Heart left ventricle (tissue), 16 donors: ENCODE measurements around the gene PRSS16. TPM values are rescaled to one million over a fixed set of nuclear protein-coding genes. Genes with fewer than 3 reads are reported as not detected.

Source experiments
- ATAC-seq, 4 donors: fragments of 200-7000 bp; cut with Tn5 transposase; one replicate each; pipeline ENCODE4 v1.9.1; 2020 to 2022; ENCODE audit warnings: moderate library complexity in 4 of 4, mild to moderate bottlenecking in 3 of 4, moderate number of reproducible peaks in 1 of 4
- DNase-seq, 5 donors: peaks; one replicate each; pipeline ENCODE4 v3.0.0-alpha.2; 2020
- H3K27ac ChIP-seq, 12 donors: fragments of 200-600 bp; sonication (generic) in 4 of 12; one replicate each; pipeline versions ENCODE4 v1.5.0 to v1.8.0; 2016 to 2022; ENCODE audit warnings: mild to moderate bottlenecking in 2 of 12
- H3K27me3 ChIP-seq, 9 donors: fragments of 200-600 bp; sonication (generic) in 2 of 9; one replicate each; pipeline versions ENCODE4 v1.5.1 to v1.8.0; 2016 to 2022; ENCODE audit warnings: mild to moderate bottlenecking in 3 of 9
- H3K36me3 ChIP-seq, 9 donors: fragments of 200-600 bp; sonication (generic) in 2 of 9; one replicate each; pipeline versions ENCODE4 v1.5.0 to v1.8.0; 2018 to 2022; ENCODE audit warnings: mild to moderate bottlenecking in 2 of 9
- H3K4me1 ChIP-seq, 12 donors: fragments of 200-600 bp; sonication (generic) in 4 of 12; one replicate each; pipeline versions ENCODE4 v1.5.0 to v1.8.0; 2016 to 2022; ENCODE audit warnings: mild to moderate bottlenecking in 3 of 12
- H3K4me3 ChIP-seq, 12 donors: fragments of 200-600 bp; sonication (generic) in 4 of 12; one replicate each; pipeline versions ENCODE4 v1.5.0 to v1.8.0; 2017 to 2022; ENCODE audit warnings: mild to moderate bottlenecking in 9 of 12, moderate library complexity in 4 of 12
- H3K9me3 ChIP-seq, 12 donors: fragments of 200-600 bp; sonication (generic) in 4 of 12; one replicate each; pipeline versions ENCODE4 v1.5.0 to v1.8.0; 2016 to 2022; ENCODE audit warnings: mild to moderate bottlenecking in 1 of 12
- CTCF ChIP-seq, 12 donors: fragments of 200-600 bp; sonication (generic) in 4 of 12; IDR thresholded peaks; one replicate each; pipeline versions ENCODE4 v1.5.0 to v1.8.0; 2018 to 2022; ENCODE audit warnings: antibody characterized with exemption in 12 of 12, mild to moderate bottlenecking in 5 of 12
- POLR2A ChIP-seq, 2 donors: fragments of 450-650 bp; IDR thresholded peaks; one replicate each; pipeline ENCODE4 v1.6.1; 2017; ENCODE audit warnings: antibody characterized with exemption in 2 of 2, mild to moderate bottlenecking in 2 of 2, moderate library complexity in 2 of 2
- whole genome bisulfite sequencing, 4 donors: extraction: QIAGEN DNeasy Blood & Tissue Kit in 2 of 4; methylation state at CpG; one replicate each; pipeline versions ENCODE4 v1.1.5 to v1.1.7; 2013 to 2018; 5-methylcytosine and 5-hydroxymethylcytosine counted together
- intact Hi-C, 10 donors: fragments of 100-400 bp; cut with DNase I; formaldehyde crosslinking; loops; one replicate each; pipeline versions ENCODE4 v1.11.1 to v1.14.2; 2022
- polyA plus RNA-seq, 2 donors: library from polyadenylated mRNA; stranded (reverse); fragments of 200-250 nt; gene quantifications; one replicate each; pipeline ENCODE4 v1.2.3, GENCODE V29; 2013
- total RNA-seq, 9 donors: library from RNA; depleted of rRNA in 2 of 9; stranded (reverse); fragments of >200 nt in 2 of 9; fragmentation: NEBNext Ultra II Directional in 3 of 9; extraction: Animal tissue kit (Norgen Biotek cat#: 25700) in 3 of 9; gene quantifications; one replicate each; pipeline versions ENCODE4 v1.1.0 to v1.2.4, GENCODE V29; 2016 to 2023
- donor health status: ischemic (EF 13 %, LVEDD 7.1; RV severe dilation, severe dysfunction).
- donor health status: healthy with polysubstance abuse.
- donor health status: DM: no; HTN: yes; CAD: no.
- donor health status: DM: no; HTN: no; CAD: no.
- donor health status: ischemic (EF 25% LVEDD 6.9; RV normal size, moderate dysfunction).
- donor health status: ischemic (EF 25% LVEDD 5.7; RV mildly dilated, moderate dysfunction).
- donor health status: healthy.
- donor health status: DM: yes; HTN: yes; CAD: no.
- donor health status: ischemic (EF 35%, LVEDD 5.7; RV mildly dilated, moderate dysfunction).
- donor health status: nonischemic (EF 11% LVEDD 7.7; RV severe dilation, severe dysfunction).
- donor health status: DM: yes; HTN: yes; CAD: no.
- donor health status: PGD.
- donor health status: ischemic (EF 29% LVEDD 5.4; RV normal size, mild dysfunction).
- donor health status: nonischemic (EF 23%, LVEDD 6.1; RV moderate dilation, normal function).

PRSS16 gene
- total and polyA plus RNA-seq, 11 donors = 0.11 to 1.5 TPM; not detected in 9

- Histone ChIP-seq H3K36me3 (no peaks in the 10 kb centered on the region), H3K4me1 (no peaks in the 10 kb centered on the region), H3K9me3 (no peaks in the 10 kb centered on the region), H3K27me3 (peaks cover 12 to 100% (median 70%) of the 10 kb centered on the region in 9 donors), H3K4me3 (peak overlapping the region in 1 of 12 donors; percentile 10), H3K27ac (no peak overlapping the region)
- no peak for ATAC-seq
- WGBS, 4 donors = 2 to 4% (median 3%) methylated on average over 34 to 41 of the region's 41 CpGs
- intact Hi-C loops = no loop called here
- DNase-seq = no peak
- TF ChIP-seq POLR2A (IDR thresholded peaks at IDR 0.05) = no peak
These were observed 9.2 kb upstream of the PRSS16 start for GRCh38 chr6:27238010-27238983.

- no peak overlapping the region for H3K4me3 ChIP-seq
- intact Hi-C loops = no loop called here
- 77 to 88% (median 82%) methylated on average over 6 of the region's 6 CpGs for WGBS, 4 donors
- no peak for TF ChIP-seq POLR2A (IDR thresholded peaks at IDR 0.05)
- TF ChIP-seq CTCF (IDR thresholded peaks at IDR 0.05) = no peak
- no peaks in the 10 kb centered on the region for H3K9me3 ChIP-seq
- no peaks in the 10 kb centered on the region for H3K36me3 ChIP-seq
- no peak overlapping the region for H3K27ac ChIP-seq
- H3K27me3 ChIP-seq = peaks cover 12 to 100% (median 73%) of the 10 kb centered on the region in 9 donors
- no peaks in the 10 kb centered on the region for H3K4me1 ChIP-seq
- ATAC-seq (no peak), DNase-seq (no peak)
These were observed 8.2 kb upstream of the PRSS16 start for GRCh38 chr6:27239258-27239657.

- WGBS, 4 donors = 84 to 89% (median 86%) methylated on average over 7 of the region's 7 CpGs
These were observed 6.1 kb upstream of the PRSS16 start for GRCh38 chr6:27241443-27241842.

GRCh38 chr6:27242589-27243265 is 4.8 kb upstream of the PRSS16 start:
- TF ChIP-seq CTCF (IDR thresholded peaks at IDR 0.05) (no peak), POLR2A (IDR thresholded peaks at IDR 0.05) (no peak)
- Histone ChIP-seq H3K9me3 (no peaks in the 10 kb centered on the region), H3K36me3 (no peaks in the 10 kb centered on the region), H3K4me3 (no peak overlapping the region), H3K4me1 (no peaks in the 10 kb centered on the region), H3K27ac (no peak overlapping the region), H3K27me3 (peaks cover 2 to 100% (median 68%) of the 10 kb centered on the region in 9 donors)
- intact Hi-C loops = no loop called here
- DNase-seq = no peak
- WGBS, 4 donors = 63 to 73% (median 67%) methylated on average over 14 of the region's 14 CpGs
- no peak for ATAC-seq

More at GRCh38 chr6:27241443-27241842, 6.1 kb upstream of the PRSS16 start:
- Histone ChIP-seq H3K36me3 (no peaks in the 10 kb centered on the region), H3K27me3 (peaks cover 9 to 100% (median 71%) of the 10 kb centered on the region in 9 donors), H3K4me3 (no peak overlapping the region), H3K27ac (no peak overlapping the region), H3K9me3 (no peaks in the 10 kb centered on the region), H3K4me1 (no peaks in the 10 kb centered on the region)
- no peak for ATAC-seq
- TF ChIP-seq POLR2A (IDR thresholded peaks at IDR 0.05) = no peak
- TF ChIP-seq CTCF (IDR thresholded peaks at IDR 0.05) = no peak
- no peak for DNase-seq
- intact Hi-C loops = no loop called here
